Renal cortical epithelial cell (primary cell): ENCODE results near the gene SPDYC. TPM values are rescaled to one million over a fixed set of nuclear protein-coding genes. Genes with fewer than 3 reads are reported as not detected.
A peak's percentile ranks its signal among the peaks of the same experiment; 100 is the strongest.

ENCODE experiments used
- DNase-seq: peaks from one replicate; pipeline ENCODE4 v3.0.0-alpha.2; 2011; ENCODE audit warnings: low read depth
- total RNA-seq: library from RNA; depleted of rRNA; stranded (reverse); fragments of >200 nt; gene quantifications from 2 replicates; pipeline ENCODE4 v1.2.3, GENCODE V29; 2014

Gene SPDYC
- total RNA-seq = not detected in 2 replicates

GRCh38 chr11:65170058-65170534, at the start of gene SPDYC:
SPDYC (plus strand) TSS chr11:65170233; CDS start chr11:65171358, 1,125 bp downstream.
- DNase-seq = no peak

DNA sequence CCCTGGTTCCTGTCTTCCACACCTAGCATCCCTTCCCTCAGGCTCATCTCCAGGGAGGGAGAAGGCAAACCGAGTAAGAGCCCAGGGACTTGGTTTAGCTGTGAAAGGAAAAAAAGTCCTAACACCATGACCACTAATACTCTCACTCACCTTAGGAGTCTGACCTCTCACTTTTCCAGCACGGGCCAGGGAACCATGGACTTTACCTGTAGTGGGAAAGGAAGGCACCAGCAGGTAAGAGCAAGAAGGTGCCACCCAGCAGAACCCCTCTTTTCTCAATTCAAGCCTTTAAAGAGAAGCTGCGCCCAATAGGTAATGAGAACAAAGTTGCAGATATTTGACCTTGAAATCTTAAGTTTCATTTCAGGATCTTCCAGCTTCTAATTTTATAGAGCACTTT, 49.2 kb upstream of the SPDYC start:
- DNase-seq = no peak

DNA sequence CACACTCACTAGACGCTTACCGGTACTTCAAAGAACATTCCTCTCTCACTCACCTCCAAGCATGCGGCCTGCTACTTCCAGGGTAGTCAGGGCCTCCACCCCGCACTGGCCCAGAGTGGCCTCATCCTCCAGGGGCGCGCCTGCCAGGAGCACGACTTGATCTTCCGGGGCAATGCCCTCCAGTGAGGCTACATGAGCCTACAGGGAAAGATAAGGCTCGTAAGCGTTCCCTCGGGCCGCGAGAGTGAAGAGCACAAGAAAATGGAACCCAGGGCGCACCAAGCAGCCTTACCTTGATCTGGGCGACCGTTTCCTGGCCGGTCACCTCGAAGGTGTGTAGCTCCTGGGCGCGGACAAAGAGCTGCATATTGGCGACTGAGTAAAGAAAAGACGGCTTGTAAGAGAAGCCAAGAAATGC, 48.6 kb upstream of the SPDYC start:
- no peak for DNase-seq

DNA sequence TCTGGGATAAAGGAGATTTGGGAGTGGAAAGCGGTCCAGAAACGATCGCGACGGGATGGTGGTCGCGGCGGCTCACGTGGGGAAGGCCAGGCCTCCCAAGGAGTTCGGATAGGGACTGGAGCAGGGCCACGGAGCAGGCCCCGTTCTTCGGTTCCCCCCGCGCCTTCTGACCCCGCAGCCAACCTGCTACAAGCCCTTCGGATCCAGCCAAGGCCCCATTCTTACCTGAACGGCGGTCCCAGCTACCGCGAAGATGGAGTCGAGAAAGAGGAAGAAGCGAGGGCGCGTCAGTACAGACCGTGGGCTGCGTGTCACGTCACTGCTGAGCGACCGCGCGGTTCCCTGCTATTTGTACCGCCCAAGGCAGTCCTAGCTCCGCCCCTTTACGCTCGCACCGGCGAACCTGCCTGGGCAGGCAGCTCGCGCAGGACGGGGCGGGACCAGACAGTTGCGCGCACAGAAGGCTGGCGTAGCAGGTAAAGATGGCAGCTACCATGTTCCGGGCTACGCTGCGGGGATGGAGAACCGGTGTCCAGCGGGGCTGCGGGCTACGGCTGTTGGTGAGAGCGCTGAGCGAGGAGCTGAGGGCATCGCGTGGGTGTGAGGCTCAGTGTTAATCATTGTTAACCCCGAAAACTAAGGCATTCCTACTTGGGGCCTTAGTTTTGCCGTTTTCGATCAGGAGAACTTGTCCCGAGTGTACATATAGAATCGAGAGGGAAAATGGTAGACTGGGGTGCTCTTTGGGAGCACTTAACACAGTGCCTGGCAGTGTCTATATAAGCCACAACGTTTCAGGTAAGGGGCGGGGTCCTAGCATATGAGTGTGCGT, 48.0 kb upstream of the SPDYC start, which contains the start of the genes FAU and MRPL49:
FAU (minus strand) TSS at position 270 of the 832 bp plus-strand sequence. CDS start 321 bp downstream, outside the sequence.
MRPL49 (plus strand) TSS at position 457 of the 832 bp plus-strand sequence; CDS start at position 483, 26 bp downstream.
- peak; percentile 94 for DNase-seq

DNA sequence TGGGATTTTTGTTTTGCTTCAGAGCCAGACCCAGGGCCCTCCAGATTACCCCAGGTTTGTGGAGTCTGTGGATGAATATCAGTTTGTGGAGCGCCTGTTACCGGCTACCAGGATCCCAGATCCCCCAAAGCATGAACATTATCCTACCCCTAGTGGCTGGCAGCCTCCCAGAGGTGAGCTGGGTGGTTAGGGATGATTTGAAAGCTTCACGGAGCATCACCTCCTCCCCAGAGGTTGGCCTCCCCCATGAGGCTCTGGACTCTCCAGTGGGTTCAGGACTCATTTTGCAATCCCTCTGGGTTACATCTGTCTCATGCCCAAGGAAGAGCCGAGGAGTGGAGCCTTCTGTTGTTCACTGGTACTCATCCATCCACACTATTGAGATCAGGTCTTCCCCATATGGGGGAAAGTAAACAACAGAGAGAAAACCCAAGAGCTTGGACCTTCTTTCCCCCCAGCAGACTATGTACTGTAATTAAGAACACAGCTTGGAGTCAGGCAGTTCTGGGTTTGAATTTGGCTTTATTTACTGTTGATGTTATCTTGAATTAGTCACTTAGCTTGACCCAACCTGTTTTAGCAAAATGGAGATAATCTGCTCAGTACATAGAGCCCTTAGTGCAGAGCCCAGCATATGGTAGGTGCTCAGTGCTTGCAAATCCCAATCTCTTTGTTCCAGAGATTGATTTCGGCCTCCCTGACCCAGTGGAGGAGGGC, 45.4 kb upstream of the SPDYC start:
- DNase-seq = no peak

DNA sequence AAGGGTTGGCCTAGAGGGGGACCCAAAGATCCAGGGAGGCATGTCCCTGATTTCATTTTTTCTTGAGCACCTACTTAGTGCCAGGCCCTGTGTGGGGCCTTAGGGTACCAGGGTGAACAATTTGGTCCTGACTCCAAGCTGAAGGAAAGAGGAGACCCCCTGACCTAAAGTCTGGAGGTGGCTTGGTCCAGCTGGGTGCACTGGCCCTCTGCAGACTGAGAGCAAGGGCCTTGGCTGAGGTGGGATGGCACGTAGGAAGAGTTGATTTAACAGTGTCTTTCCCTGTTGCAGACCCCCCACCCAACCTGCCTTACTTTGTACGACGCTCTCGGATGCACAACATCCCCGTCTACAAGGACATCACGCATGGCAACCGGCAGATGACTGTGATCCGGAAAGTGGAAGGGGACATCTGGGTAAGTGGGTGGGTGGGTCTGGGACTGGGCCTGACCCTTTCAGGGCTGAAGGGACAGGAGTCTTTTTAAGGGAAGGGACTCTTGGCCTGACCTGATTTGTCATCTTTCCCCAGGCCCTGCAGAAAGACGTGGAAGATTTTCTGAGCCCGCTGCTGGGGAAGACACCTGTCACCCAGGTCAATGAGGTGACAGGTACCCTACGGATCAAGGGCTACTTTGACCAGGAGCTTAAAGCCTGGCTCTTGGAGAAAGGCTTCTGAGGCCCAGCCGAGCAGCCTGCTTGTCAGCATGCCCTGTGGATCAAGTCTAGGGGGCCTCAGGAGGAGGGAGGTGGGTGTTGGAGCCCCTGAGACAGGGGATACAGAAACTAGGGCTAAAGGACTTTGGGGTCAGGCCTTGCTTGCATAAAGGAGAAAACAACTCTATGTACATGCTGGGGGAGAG, 44.6 kb upstream of the SPDYC start:
- DNase-seq = no peak

GRCh38 chr11:65126624-65127274, 43.3 kb upstream of the SPDYC start:
- DNase-seq = no peak

DNA sequence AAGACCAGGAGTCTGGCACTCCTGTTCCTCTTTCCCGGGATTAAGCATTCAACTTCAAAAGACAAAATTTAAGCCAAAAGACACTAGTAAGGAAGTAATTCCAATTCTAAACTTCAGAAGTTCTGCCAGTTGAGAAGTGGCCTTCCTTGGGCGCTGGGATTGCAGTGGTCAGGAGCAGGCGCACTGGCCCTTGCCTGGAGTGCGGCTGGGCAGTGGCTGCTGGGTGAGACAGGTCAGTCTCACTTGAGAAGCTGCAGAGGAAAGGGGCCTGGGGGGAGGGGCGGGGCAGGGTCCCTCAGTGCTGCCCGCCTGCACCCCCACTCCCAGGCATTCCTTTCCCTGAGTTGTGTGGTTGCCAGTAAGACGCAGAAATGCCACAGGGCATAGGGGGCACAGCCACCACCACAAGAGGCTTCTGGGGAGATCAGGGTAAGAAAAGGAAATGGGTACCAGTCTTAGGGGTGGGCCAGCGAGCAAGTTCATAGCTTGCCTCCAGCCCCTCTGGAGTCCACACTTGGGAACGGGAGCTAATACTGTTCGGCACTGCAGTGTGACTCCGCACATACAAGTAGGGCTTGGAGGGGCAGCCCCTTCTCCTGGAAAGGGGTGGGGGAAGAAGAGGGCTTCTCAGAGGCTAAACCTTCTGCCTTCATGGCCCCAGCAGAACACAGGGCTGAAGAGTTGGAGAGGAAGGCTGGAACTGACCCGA, 42.4 kb upstream of the SPDYC start:
- DNase-seq = no peak

DNA sequence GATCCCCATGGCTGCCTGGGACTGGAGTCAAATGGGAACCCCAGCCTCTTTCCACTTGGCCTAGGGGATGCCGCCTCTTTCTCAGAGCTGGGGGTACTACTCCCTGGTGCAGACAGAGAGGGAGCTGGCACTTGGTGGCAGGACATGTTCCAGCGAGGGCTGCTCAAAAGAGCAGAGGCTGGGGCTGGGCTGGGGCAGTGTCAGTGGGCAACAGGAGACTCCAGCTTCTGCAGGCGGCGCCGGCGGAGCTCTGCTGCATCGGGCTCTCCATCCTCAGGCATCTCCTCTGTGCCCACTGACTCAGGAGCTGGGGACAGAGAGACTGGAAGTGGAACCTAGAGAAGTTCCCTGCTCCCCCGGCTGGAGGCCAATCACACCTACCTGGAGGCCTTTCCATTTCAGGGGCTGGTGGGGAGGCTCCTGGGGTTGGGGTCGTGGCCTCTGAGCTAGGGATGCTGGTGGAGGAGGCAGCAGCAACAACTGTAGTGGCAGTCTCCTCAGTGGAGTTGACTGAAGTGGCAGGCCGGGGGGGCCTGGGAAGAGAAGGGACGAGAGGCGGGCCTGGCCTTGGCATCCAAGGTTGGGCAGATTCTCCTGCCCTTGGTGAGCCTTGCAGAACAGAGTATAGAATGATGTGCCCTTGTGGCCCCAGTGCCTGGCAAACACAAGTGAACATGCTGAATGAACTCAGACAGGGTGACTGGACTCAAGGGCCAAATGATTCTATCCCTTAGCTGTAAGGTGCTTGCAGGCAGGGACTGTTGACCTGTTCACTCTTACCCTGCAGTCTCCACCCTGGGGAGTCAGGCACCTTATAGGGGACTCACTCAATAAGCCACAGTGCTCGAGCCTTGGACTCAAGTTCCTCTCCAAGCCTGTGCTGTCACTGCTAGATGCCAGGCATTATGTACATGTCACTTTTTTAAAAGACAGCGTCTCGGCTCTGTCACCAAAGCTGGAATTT, 41.6 kb upstream of the SPDYC start:
- DNase-seq = no peak

DNA sequence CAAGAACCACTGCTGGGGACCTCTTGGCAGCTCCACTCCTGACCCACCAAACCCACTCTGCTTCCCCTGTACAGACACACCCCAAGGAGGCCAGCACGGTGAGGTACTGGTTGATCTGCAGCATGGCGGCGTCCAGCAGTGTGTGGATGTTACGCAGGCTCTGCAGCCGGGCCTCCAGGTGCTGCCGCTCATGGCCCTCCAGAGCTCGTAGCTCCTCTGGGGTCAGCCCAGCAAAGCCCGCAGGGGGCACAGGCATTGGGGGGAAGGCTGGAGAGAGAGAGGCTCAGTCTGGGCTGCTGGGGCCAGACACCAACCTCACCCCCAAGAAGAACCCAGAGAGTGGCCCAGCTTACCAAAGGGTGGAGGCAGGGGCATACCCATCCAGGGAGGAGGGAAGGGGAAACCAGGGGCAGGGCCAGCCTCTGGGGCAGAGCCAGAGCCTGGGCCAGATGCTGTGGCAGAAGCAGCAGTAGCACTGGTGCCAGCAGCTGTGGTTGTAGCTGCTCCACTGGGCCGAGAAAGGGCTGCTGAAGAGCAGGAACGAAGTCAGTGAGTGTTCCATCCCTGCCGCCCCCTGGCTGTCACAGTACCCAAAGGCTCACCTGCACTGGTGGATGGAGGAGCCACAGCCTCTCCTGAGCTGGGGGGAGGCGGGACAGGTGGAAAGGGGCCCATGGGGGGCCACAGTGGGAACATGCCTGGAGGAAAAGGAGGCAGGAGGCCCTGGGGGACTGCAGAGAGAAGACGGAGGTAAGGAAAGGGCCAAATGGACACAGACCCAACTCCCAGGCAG, 40.2 kb upstream of the SPDYC start:
- DNase-seq = no peak

DNA sequence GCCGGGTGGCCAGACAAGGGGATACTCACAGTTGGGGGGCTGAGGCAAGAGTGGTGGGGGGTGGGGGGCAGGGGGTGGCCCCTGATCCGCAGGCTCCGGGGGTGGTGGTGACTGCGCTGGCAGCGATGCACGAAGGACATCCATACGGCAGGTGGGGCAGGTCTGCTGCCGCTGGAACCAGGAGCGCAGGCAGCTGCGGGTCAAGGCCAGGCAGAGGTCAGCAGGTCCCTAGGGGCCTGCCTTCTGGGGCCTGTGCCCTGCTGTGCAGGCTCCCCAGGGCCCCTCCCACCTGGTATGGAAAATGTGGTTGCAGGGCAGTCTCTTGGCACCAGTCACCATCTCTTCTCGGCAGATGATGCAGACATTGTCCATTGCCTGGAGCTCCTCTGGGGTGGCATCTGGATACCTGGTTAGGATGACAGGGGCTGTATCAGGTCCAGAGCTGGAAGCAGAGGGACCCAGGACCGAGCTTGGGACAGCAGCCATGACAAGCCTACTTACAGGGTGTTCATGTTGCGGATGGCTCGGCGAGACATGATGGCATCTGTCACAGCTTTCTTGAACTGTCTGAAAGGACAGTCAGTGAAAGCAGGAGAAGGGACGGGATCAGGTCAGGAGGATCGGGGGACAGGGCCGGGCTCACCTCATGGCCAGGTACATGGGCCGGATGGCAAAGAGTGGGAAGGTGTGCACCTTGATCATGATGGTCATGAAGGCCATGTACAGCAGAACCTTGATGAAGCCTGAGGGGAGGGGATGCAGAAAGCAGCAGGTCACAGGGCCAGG, 39.2 kb upstream of the SPDYC start:
- DNase-seq = no peak

DNA sequence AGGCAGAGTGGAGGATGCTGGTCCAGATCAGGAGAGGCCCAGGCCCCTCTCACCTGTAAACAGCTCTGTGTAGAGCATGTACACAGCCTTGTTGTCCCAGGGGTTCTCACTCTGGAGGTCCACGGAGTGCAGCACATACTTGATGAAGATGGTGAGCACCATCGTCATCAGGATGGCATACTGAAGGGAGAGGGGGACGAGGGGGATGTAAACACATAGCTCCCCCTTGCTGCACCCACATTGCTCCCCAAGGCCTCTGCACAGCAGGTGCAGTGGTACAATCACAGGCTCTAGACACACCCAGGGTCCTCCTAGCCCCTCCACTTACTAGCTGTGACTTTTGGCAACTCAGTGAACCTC, 38.6 kb upstream of the SPDYC start:
- no peak for DNase-seq

DNA sequence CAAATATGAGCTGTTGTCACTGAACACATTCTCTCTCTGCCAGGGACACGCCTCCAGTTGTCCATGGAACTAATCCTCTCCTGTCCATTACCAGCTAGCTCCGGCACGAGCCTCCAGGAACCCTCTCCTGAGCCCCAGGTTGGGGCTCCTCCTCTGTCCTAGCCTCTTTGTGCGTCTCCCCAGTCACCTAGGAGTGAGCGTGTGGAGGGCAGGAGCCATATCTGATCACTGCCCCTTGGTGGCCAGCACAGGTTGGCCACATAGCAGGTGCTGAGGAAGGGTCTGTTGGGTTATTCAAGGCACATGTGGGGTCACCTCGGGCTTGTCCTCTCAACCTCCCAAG, 38.2 kb upstream of the SPDYC start:
- DNase-seq = no peak

- no peak for DNase-seq
These were observed 37.6 kb upstream of the SPDYC start for GRCh38 chr11:65132238-65132987.

DNA sequence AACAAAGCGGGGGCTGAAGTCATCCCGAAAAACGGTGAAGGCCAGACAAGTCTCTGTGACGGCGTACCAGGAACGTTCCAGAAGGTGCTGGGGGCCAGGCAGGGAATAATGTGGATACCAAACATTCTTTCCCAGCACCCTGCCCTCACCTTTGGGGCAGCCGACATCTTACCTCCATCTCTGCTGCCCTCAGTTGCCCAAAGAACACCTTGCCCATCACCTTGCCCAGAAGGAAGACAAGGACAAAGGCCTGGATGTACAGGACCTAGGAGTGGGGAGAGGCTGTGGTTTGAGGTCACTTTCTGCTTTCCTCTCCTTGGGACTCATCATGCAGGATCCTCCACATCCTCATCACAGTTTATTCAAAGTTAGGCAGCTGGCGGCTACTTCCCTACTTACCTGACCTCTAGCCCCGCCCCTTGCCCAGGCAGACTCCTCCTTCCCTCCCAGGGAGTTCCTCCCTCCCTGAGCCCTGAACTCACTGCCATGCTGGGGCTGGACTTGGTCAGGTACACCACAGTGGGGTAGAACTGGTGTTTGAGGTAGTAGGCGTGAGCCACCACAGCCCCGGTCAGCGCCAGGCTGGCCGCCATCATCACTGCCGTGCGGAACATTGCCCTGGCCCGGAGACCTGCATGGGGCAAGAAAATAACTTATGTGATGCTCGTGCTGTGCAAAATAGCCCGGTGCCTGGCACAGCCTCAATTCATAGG, 36.9 kb upstream of the SPDYC start:
- peak; percentile 40 for DNase-seq

DNA sequence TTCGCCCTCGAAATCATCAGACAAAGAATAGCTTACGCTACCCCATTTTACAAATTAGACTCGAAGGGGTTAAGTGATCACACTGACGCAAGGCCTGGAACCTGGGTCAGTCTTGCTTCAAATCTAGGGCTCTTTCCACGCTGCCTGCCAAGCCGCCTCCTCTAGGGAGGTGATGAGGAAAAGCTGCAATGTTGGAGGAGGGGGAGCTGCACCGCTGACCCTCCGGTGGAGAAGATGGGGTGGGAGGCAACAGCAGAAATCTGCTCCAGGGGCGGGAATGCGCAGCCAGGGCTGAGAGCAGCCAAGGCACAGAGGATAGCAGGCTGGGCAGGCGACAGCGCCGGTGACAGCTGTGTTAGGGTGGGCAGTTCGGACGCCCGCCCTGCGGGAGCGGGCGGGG, 36.3 kb upstream of the SPDYC start:
- DNase-seq = no peak
